ENCODE results near the gene GNG7. TPM values are rescaled to one million over a fixed set of nuclear protein-coding genes. Genes with fewer than 3 reads are reported as not detected.

Gene GNG7
- total RNA-seq, 2 donors from 2014 or later, result 8.7 to 22.9 TPM

- H3K36me3 ChIP-seq, result no peaks in the 10 kb centered on the region
- TF ChIP-seq POLR2AphosphoS5 (IDR thresholded peaks at IDR 0.05) (no peak), CTCF (IDR thresholded peaks at IDR 0.05) (no peak)
- WGBS, result 87% methylated on average over 12 of the region's 12 CpGs
- peaks cover 19% of the 10 kb centered on the region for H3K4me1 ChIP-seq (replicated peaks)
- DNase-seq (ENCODE audit: low spot score), result no peak
- H3K27me3 ChIP-seq (replicated peaks; ENCODE audit: insufficient read depth), result no peaks in the 10 kb centered on the region
- no peak overlapping the region for H3K4me3 ChIP-seq
- intact Hi-C loops (cut with DNase I), result no loop called here
- no peak overlapping the region for H3K27ac ChIP-seq
- no peaks in the 10 kb centered on the region for H3K9me3 ChIP-seq
These were observed 215.4 kb downstream of the GNG7 start for GRCh38 chr19:2487090-2487489.

GRCh38 chr19:2485428-2485827 is 217.1 kb downstream of the GNG7 start:
- Histone ChIP-seq H3K9me3 (no peaks in the 10 kb centered on the region), H3K4me3 (no peak overlapping the region), H3K4me1 (replicated peaks) (peaks cover 12% of the 10 kb centered on the region), H3K27me3 (replicated peaks; ENCODE audit: insufficient read depth) (no peaks in the 10 kb centered on the region), H3K27ac (no peak overlapping the region), H3K36me3 (no peaks in the 10 kb centered on the region)
- TF ChIP-seq POLR2AphosphoS5 (IDR thresholded peaks at IDR 0.05), result no peak
- DNase-seq (ENCODE audit: low spot score), result no peak
- intact Hi-C loops (cut with DNase I), result no loop called here
- 70% methylated on average over 8 of the region's 8 CpGs for WGBS

- intact Hi-C loops (cut with DNase I), result no loop called here
- no peak for DNase-seq (ENCODE audit: low spot score)
- H3K27me3 ChIP-seq (replicated peaks; ENCODE audit: insufficient read depth), result no peaks in the 10 kb centered on the region
- H3K27ac ChIP-seq, result no peak overlapping the region
- 72% methylated on average over 13 of the region's 13 CpGs for WGBS
- H3K4me3 ChIP-seq, result no peak overlapping the region
- H3K4me1 ChIP-seq (replicated peaks), result peaks cover 7% of the 10 kb centered on the region
- no peaks in the 10 kb centered on the region for H3K36me3 ChIP-seq
- no peaks in the 10 kb centered on the region for H3K9me3 ChIP-seq
- TF ChIP-seq CTCF (IDR thresholded peaks at IDR 0.05) (no peak), POLR2A (IDR thresholded peaks at IDR 0.05) (no peak), POLR2AphosphoS5 (IDR thresholded peaks at IDR 0.05) (no peak)
These were observed 218.1 kb downstream of the GNG7 start for GRCh38 chr19:2484178-2484937.

- H3K27ac ChIP-seq, result no peak overlapping the region
- no peaks in the 10 kb centered on the region for H3K27me3 ChIP-seq (replicated peaks; ENCODE audit: insufficient read depth)
- TF ChIP-seq CTCF (IDR thresholded peaks at IDR 0.05), result no peak
- H3K4me1 ChIP-seq (replicated peaks), result peaks cover under 1% of the 10 kb centered on the region
- no peak overlapping the region for H3K4me3 ChIP-seq
- intact Hi-C loops (cut with DNase I), result no loop called here
- H3K9me3 ChIP-seq, result no peaks in the 10 kb centered on the region
- WGBS, result 90% methylated on average over 4 of the region's 4 CpGs
- no peaks in the 10 kb centered on the region for H3K36me3 ChIP-seq
- no peak for DNase-seq (ENCODE audit: low spot score)
These were observed 218.9 kb downstream of the GNG7 start for GRCh38 chr19:2483484-2484151.

GRCh38 chr19:2483084-2483483 is 219.4 kb downstream of the GNG7 start:
- DNase-seq (ENCODE audit: low spot score), result no peak
- H3K27me3 ChIP-seq (replicated peaks; ENCODE audit: insufficient read depth), result no peaks in the 10 kb centered on the region
- H3K4me3 ChIP-seq, result no peak overlapping the region
- H3K4me1 ChIP-seq (replicated peaks), result no peaks in the 10 kb centered on the region
- no peaks in the 10 kb centered on the region for H3K9me3 ChIP-seq
- intact Hi-C loops (cut with DNase I), result no loop called here
- TF ChIP-seq POLR2AphosphoS5 (IDR thresholded peaks at IDR 0.05) (no peak), CTCF (IDR thresholded peaks at IDR 0.05) (no peak), POLR2A (IDR thresholded peaks at IDR 0.05) (no peak)
- no peak overlapping the region for H3K27ac ChIP-seq
- H3K36me3 ChIP-seq, result no peaks in the 10 kb centered on the region
- WGBS, result 86% methylated on average over 6 of the region's 6 CpGs
